GM10266 (cell line): Measurements from ENCODE around the gene PDE7B.
A peak's percentile ranks its signal among the peaks of the same experiment; 100 is the strongest.
"Not testable (repeated sequence)": the region's sequence is repeated elsewhere in the genome, so short reads cannot be mapped to it uniquely, and the experiment has no call there.

Source experiments
- DNase-seq: peaks from one replicate; pipeline ENCODE4 v3.0.0; 2012; ENCODE audit errors: extremely low spot score
- TF ChIP-seq, protein P1 (sequence below): IDR thresholded peaks from 2 replicates; pipeline ENCODE4 v1.5.1; 2012; ENCODE audit warnings: mild to moderate bottlenecking, low read depth; ENCODE audit not compliant: control insufficient read depth, insufficient read depth; ENCODE audit errors: missing control alignments

Gene PDE7B

DNA sequence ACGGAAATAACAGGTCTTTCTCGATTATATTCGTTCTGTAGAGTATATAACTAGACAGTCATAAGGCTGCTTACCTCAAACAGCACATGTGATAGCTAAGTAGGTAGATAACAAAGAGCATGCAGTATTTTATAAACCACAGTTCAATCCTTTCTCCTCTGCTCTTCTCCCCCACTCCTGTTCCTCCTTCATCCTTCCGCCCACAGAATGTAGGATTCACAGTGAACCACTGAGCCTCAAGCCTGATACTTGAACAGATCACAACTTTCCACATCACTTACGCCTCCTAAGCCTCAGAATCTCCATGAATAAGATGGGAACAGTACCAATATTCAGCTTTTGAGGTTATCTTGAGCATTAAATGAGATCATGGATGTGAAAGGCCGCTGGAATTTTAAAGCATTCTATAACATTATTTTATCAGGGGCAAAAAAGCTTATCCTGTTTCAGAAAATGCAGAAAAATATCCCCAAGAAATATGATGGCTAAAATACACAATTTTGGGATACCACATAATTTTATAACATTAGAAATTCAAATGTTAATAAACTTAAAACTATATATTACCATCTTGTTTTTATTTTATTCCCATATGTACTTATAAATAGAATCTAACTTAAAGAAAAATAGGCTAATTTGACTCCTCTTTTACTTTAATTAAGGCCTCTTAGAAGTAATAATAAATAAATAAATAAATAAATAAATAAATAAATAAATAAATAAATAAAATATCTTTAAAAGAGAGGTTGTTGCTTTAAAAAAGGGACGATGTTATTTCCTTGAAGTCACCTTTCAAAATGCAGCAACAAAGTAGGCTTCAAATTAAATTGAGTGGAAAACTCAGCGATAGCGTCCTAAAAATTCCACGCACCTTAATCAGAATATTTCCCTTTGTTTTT, 365.3 kb downstream of the PDE7B start:
- no peak for DNase-seq
- TF ChIP-seq, protein P1, sequence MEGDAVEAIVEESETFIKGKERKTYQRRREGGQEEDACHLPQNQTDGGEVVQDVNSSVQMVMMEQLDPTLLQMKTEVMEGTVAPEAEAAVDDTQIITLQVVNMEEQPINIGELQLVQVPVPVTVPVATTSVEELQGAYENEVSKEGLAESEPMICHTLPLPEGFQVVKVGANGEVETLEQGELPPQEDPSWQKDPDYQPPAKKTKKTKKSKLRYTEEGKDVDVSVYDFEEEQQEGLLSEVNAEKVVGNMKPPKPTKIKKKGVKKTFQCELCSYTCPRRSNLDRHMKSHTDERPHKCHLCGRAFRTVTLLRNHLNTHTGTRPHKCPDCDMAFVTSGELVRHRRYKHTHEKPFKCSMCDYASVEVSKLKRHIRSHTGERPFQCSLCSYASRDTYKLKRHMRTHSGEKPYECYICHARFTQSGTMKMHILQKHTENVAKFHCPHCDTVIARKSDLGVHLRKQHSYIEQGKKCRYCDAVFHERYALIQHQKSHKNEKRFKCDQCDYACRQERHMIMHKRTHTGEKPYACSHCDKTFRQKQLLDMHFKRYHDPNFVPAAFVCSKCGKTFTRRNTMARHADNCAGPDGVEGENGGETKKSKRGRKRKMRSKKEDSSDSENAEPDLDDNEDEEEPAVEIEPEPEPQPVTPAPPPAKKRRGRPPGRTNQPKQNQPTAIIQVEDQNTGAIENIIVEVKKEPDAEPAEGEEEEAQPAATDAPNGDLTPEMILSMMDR: no peak

DNA sequence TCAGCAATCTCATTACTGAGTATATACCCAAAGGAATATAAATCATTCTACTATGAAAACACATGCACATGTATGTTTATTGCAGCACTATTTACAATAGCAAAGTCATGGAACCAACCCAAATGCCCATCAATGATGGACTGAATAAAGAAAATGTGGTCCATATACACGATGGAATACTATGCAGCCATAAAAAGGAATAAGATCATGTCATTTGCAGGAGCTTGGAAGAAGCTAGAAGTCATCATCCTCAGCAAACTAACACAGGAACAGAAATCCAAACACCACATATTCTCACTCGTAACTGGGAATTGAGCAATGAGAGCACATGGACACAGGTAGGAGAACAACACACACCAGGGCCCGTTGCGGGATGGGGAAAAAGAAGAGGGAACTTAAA, 373.5 kb downstream of the PDE7B start:
- DNase-seq: not testable (repeated sequence)

DNA sequence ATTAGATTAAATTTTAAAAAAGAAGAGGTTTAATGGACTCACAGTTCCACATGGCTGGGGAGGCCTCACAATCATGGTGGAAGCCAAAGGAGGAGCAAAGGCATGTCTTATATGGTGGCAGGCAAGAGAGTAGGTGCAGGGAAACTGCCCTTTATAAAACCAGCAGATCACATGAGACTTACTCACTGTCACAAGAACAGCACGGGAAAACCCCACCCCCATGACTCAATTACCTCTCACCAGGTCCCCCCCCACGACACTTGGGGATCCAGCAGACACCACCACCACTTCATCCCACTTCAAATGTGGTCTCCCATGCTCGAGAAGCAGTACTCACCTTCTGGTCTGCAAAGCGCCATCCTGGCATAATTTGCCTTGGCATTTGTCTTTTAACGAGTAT, 374.0 kb downstream of the PDE7B start:
- TF ChIP-seq, protein P1: no peak
- no peak for DNase-seq

DNA sequence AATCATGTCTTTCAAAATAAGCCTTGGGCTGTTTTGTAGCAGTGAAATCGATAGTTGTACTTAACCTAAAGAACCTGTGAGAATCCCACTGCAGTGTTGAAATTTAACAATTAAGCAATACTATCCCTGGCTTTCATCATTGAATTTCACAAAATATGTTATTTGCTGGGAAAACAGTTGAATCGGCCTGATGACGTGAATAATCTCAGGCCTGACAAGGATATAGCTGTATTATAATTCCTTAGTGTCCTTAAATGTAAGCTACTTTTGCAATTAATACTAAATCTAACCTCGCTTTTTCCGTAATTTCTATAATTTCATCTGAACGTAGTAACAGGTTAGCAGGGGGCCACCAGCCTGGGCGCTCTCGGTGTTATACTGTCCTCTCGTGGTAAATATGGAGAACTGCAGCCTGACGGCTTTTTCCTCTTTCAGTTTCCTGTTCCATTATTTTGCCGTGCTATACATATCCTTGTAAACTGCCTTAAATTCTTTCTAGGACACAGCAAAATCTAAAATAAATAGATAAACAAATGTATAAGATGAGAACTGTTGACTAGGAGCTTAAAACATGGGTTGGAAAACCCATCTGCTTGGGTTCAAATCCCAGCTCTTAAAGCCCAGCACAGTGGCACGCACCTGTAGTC, 374.6 kb downstream of the PDE7B start:
- TF ChIP-seq, protein P1: peak; percentile 91
- DNase-seq: peak; percentile 52

DNA sequence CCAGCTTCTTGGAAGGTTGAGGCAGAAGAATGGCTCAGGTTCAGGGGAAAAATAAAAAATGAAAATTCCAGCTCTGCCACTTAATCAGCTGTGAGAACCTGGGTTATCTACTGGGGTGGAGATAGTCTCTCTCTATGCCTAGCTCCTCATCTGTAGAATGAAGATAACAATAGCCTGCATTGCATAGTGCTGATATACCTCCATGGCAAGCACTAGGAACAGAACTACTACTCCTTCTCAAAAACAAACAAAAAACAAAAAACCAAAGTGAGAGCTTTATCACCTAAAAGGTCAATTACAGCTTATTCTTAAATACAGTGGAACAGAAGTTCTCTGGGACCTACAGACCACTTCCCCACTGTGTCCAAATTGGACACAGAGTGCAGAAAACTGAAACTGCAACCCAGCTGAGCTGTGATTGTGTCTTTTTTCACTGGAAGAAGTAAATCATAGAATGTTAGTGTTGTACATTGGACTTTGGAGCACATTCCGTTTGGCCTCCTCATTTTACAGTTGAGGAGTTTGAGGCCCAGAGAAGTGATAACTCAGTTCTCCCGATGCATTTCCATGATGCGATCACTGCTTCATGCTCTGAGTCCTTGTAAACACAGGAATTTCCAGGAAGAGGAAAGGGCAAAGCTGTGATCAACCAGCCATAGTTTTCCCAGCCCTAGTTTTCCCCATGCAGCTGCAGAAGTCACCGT, 375.3 kb downstream of the PDE7B start:
- TF ChIP-seq, protein P1: no peak
- no peak for DNase-seq

DNA sequence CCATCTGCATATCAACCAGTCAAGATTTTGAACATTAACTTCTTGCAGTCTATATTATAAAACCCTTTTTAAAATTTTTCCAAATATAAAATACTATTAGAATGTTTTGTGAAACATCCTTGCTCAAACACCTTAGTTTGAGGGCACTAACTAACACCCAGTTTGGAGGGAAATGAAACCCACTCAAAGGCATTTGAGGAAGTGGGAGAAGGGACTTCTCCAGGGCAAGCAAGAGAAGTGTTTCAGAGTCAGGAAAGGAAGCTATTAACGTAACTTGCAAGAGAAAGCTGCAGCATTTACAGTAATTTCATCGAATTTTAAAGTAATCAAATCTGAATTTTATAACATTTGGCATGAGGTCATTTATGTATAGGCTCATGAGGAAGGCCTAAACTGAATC, 377.3 kb downstream of the PDE7B start:
- TF ChIP-seq, protein P1: no peak
- DNase-seq: no peak

DNA sequence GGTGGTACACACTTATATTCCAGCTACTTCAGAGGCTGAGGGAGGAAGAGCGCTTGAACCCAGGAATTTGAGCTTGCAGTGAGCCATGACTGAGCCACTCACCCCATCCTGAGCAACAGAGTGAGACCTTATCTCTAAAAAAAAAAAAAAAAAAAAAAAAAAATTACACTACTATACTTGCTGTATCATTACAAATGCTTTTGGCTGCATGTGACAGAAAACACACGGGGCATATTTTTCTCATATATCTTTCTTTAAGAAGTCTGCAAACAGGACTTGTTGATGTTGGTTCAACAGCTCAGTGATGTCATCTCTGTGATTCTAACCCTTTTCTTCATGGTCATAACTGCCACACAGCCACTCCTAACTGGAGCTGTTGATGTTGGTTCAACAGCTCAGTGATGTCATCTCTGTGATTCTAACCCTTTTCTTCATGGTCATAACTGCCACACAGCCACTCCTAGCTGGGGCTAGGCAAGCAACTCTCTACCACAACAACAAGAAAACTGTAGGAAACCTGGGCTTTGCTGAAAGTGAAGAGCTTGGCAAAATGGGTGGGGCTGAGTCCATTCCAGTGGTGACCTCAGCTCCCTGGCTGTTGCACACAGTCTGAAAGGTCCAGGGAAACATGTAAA, 378.8 kb downstream of the PDE7B start:
- TF ChIP-seq, protein P1: no peak
- DNase-seq: no peak
